GM12878 (cell line): ENCODE measurements around the gene INF2. TPM values are rescaled to one million over a fixed set of nuclear protein-coding genes. Genes with fewer than 3 reads are reported as not detected.

ENCODE experiments used
- BCLAF1 ChIP-seq: fragments of 450-650 bp; IDR thresholded peaks from 2 replicates; pipeline ENCODE4 v1.6.1; 2017; ENCODE audit warnings: antibody characterized with exemption, mild to moderate bottlenecking, moderate library complexity
- CEBPB ChIP-seq, 2 experiments: fragments of 150-350 bp in 1 of 2; IDR thresholded peaks; 2 replicates each; pipeline ENCODE4 v1.6.1; 2012 to 2014; ENCODE audit warnings: low read depth in 2 of 2, low read length in 2 of 2, borderline replicate concordance in 1 of 2, inconsistent platforms in 1 of 2
- CREM ChIP-seq: IDR thresholded peaks from 2 replicates; pipeline ENCODE4 v1.6.1; 2014; ENCODE audit warnings: antibody characterized with exemption, low read depth
- DPF2 ChIP-seq: fragments of 450-650 bp; IDR thresholded peaks from 2 replicates; pipeline ENCODE4 v1.6.1; 2017; ENCODE audit warnings: mild to moderate bottlenecking
- E2F4 ChIP-seq: IDR thresholded peaks from 2 replicates; pipeline ENCODE4 v1.6.1; 2012; ENCODE audit warnings: low read depth, low read length, improper control_type of control experiment
- EP300 ChIP-seq, 2 experiments: fragments of 150-350 bp in 1 of 2; IDR thresholded peaks; 2 replicates each; pipeline ENCODE4 v1.6.1; 2011 to 2012; ENCODE audit warnings: low read depth in 2 of 2, low read length in 2 of 2, borderline replicate concordance in 1 of 2, improper control_type of control experiment in 1 of 2, inconsistent platforms in 1 of 2; ENCODE audit not compliant: control insufficient read depth in 1 of 2
- FOS ChIP-seq: IDR thresholded peaks from 3 replicates; pipeline ENCODE4 v1.6.1; 2011; ENCODE audit warnings: borderline replicate concordance; ENCODE audit not compliant: insufficient read length; ENCODE audit errors: extremely low read depth
- FOXK2 ChIP-seq: fragments of 450-650 bp; IDR thresholded peaks from 2 replicates; pipeline ENCODE4 v1.6.1; 2017; ENCODE audit warnings: mild to moderate bottlenecking, moderate library complexity
- GABPA ChIP-seq: IDR thresholded peaks from 2 replicates; pipeline ENCODE4 v1.6.1; 2014; ENCODE audit warnings: antibody characterized with exemption, low read depth, mild to moderate bottlenecking, inconsistent platforms
- GATAD2B ChIP-seq: fragments of 450-650 bp; conservative IDR thresholded peaks from 2 replicates; pipeline ENCODE4 v1.6.1; 2017; ENCODE audit warnings: low read depth, mild to moderate bottlenecking, moderate library complexity
- IKZF1 ChIP-seq: fragments of 450-650 bp; conservative IDR thresholded peaks from 2 replicates; pipeline ENCODE4 v1.6.1; 2017; ENCODE audit warnings: antibody characterized with exemption, mild to moderate bottlenecking
- JUND ChIP-seq: IDR thresholded peaks from 2 replicates; pipeline ENCODE4 v1.6.1; 2012; ENCODE audit warnings: low read depth, mild to moderate bottlenecking, low read length, improper control_type of control experiment, moderate library complexity
- KDM1A ChIP-seq: fragments of 200-600 bp; sonication (generic); IDR thresholded peaks from 2 replicates; pipeline ENCODE4 v1.6.1; 2016; ENCODE audit warnings: borderline replicate concordance
- MEF2B ChIP-seq: fragments of 450-650 bp; IDR thresholded peaks from 2 replicates; pipeline ENCODE4 v1.6.1; 2018; ENCODE audit warnings: mild to moderate bottlenecking, moderate library complexity; ENCODE audit not compliant: partially characterized antibody, poor library complexity, severe bottlenecking
- MYC ChIP-seq: IDR thresholded peaks from 2 replicates; pipeline ENCODE4 v1.6.1; 2011; ENCODE audit warnings: mild to moderate bottlenecking, low read length, moderate library complexity, inconsistent platforms; ENCODE audit not compliant: insufficient read depth, insufficient replicate concordance, insufficient read length, severe bottlenecking
- NFIC ChIP-seq: IDR thresholded peaks from 2 replicates; pipeline ENCODE4 v1.6.1; 2012; ENCODE audit warnings: low read depth, mild to moderate bottlenecking, inconsistent platforms, low read length, moderate library complexity
- RB1 ChIP-seq: fragments of 450-650 bp; formaldehyde crosslinking; IDR thresholded peaks from 2 replicates; pipeline ENCODE4 v1.6.1; 2017; ENCODE audit warnings: mild to moderate bottlenecking, borderline replicate concordance
- SMARCA5 ChIP-seq: fragments of 450-650 bp; IDR thresholded peaks from 2 replicates; pipeline ENCODE4 v1.6.1; 2017; ENCODE audit warnings: mild to moderate bottlenecking
- TCF3 ChIP-seq: IDR thresholded peaks from 2 replicates; pipeline ENCODE4 v1.6.1; 2012; ENCODE audit warnings: low read depth, mild to moderate bottlenecking, low read length, borderline replicate concordance; ENCODE audit not compliant: insufficient read depth
- YBX1 ChIP-seq: fragments of 450-650 bp; IDR thresholded peaks from 2 replicates; pipeline ENCODE4 v1.6.1; 2016; ENCODE audit warnings: antibody characterized with exemption
- ZNF592 ChIP-seq: fragments of 450-650 bp; IDR thresholded peaks from 2 replicates; pipeline ENCODE4 v1.6.1; 2017; ENCODE audit warnings: mild to moderate bottlenecking, moderate library complexity
- polyA plus RNA-seq, 11 experiments: library from polyadenylated mRNA; depleted of rRNA in 4 of 11; unstranded in 6 of 11; stranded (reverse) in 5 of 11; fragments of >200 nt; fragmentation: Nextera tagmentation in 4 of 11; fragmentation: Illumina TruSeq in 1 of 11; extraction: Ambion mirVana in 4 of 11; extraction: Trizol in 1 of 11; gene quantifications; 1 replicate in 1 of 11; 2 replicates in 10 of 11; pipeline versions ENCODE4 v1.2.1 to v1.2.3, GENCODE V29; 2011 to 2016; ENCODE audit warnings: inconsistent platforms in 2 of 11, missing spikeins in 2 of 11, low read depth in 1 of 11
- total RNA-seq, 4 experiments: library from RNA; depleted of rRNA in 3 of 4; stranded (reverse); fragments of >200 nt in 3 of 4; fragmentation: Illumina TruSeq in 1 of 4; extraction: Trizol in 1 of 4; gene quantifications; 2 replicates each; pipeline versions ENCODE4 v1.2.1 to v1.2.3, GENCODE V29; 2013 to 2021

INF2 gene
- total and polyA plus RNA-seq, 10 of the 15 experiments (the other 5 are each of a cell fraction or from before 2014, with no cell fraction given): 0.72 to 43.2 (median 8.3) TPM

GRCh38 chr14:104650057-104650980 is 39.1 kb upstream of the INF2 start (continued):
- TF ChIP-seq MYC: no peak
- peak; percentile 30 for TF ChIP-seq MEF2B
- peak; percentile 40; the same call in 1 of the 2 replicates for TF ChIP-seq JUND
- TF ChIP-seq FOXK2: peak; percentile 80
- TF ChIP-seq FOS: no peak
- TF ChIP-seq E2F4: no peak
- no peak for TF ChIP-seq KDM1A
- TF ChIP-seq CEBPB (IDR thresholded peaks at IDR 0.05; ENCODE audit: borderline replicate concordance in 1 of 2, low read depth in 2 of 2, low read length in 2 of 2): no peak
- 0 out of 2 replicates have a peak, but pooled peaks have one; percentile 60 for TF ChIP-seq GATAD2B
- TF ChIP-seq DPF2: no peak; the same call in 1 of the 2 replicates
- TF ChIP-seq YBX1: no peak
- TF ChIP-seq EP300 (IDR thresholded peaks at IDR 0.05; ENCODE audit: borderline replicate concordance in 1 of 2, control insufficient read depth in 1 of 2, low read depth in 2 of 2, low read length in 2 of 2): no peak
- no peak for TF ChIP-seq GABPA
- no peak for TF ChIP-seq CREM
- no peak for TF ChIP-seq BCLAF1
- no peak for TF ChIP-seq NFIC
- 0 out of 2 replicates have a peak, but pooled peaks have one; percentile 42 for TF ChIP-seq ZNF592
- TF ChIP-seq RB1: 0 out of 2 replicates have a peak, but pooled peaks have one; percentile 53
- peak; percentile 70 for TF ChIP-seq IKZF1
- no peak for TF ChIP-seq TCF3
- 0 out of 2 replicates have a peak, but pooled peaks have one; percentile 53 for TF ChIP-seq SMARCA5
